GM21786 (cell line): ENCODE results near the gene MAP4K5.
"Not testable (repeated sequence)": the region's sequence is repeated elsewhere in the genome, so short reads cannot be mapped to it uniquely, and the experiment has no call there.

Source experiments
- ATAC-seq: cut with Tn5 transposase; IDR thresholded peaks from one replicate; pipeline ENCODE4 v1.9.1; 2021; ENCODE audit not compliant: unreplicated experiment

The MAP4K5 gene

GRCh38 chr14:50532502-50533240, at the start of gene MAP4K5:
MAP4K5 (minus strand) TSS chr14:50532569; CDS start chr14:50532049, 520 bp downstream.
- peak; percentile 91 for ATAC-seq

DNA sequence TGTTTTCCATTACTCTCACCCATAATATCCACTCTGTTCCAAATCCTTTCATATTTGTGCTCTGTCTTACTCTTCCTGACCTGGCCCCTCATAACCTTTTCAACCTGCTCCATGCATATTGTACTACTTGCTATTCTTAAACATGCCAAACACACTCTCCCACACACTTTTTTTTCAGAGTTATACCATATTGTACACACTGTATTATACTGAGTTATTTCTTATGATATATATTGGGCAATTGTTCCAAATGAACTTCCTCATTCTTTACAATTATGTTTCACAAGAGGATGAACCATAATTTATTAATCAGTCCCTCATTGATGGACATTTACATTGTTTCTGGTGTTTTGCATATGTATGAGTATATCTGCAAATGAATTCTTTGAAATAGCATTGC, 46.1 kb upstream of the MAP4K5 start:
- no peak for ATAC-seq

DNA sequence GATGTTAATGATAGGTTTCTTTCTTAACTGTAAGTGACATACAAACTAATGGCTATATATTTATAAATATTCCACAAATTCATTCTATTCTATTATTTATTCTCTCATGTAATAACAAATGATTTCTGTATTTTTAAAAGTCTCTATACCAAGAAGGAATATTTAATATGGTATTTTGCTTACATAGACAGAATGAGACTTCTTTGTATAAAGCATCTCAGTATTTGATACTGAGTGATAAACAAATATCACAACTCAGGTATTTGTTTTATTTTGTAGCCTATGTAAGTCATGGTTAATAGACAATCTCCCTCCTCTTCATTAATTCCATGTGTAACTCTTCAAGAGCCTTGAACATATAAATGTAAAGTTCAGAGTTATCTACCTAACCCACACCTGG, 45.6 kb upstream of the MAP4K5 start:
- ATAC-seq: no peak

GRCh38 chr14:50575769-50576168, 43.4 kb upstream of the MAP4K5 start:
- no peak for ATAC-seq

DNA sequence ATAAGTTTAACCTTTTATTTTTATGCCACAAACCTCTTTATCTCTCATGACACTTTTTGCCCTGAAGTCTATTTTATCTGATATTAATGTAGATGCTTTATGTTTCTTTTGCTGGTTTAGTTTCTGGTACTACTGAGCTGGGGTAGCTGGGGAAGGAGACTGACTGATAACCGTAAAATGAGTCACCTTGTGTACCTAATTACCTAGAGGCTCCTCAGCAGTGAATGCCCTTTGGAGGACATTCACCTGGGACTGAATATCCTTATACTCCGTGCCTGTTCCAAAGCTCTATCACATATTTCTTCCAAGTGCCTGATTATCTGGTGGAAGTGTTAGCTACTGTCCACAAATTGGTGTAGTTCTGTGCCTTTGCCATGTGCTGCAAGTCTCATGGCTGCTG, 41.5 kb upstream of the MAP4K5 start:
- no peak for ATAC-seq

- no peak for ATAC-seq
Observed at GRCh38 chr14:50569714-50570274, 37.4 kb upstream of the MAP4K5 start.

GRCh38 chr14:50562841-50563240, 30.5 kb upstream of the MAP4K5 start:
- no peak for ATAC-seq

GRCh38 chr14:50560931-50561285, 28.5 kb upstream of the MAP4K5 start:
- ATAC-seq: no peak

DNA sequence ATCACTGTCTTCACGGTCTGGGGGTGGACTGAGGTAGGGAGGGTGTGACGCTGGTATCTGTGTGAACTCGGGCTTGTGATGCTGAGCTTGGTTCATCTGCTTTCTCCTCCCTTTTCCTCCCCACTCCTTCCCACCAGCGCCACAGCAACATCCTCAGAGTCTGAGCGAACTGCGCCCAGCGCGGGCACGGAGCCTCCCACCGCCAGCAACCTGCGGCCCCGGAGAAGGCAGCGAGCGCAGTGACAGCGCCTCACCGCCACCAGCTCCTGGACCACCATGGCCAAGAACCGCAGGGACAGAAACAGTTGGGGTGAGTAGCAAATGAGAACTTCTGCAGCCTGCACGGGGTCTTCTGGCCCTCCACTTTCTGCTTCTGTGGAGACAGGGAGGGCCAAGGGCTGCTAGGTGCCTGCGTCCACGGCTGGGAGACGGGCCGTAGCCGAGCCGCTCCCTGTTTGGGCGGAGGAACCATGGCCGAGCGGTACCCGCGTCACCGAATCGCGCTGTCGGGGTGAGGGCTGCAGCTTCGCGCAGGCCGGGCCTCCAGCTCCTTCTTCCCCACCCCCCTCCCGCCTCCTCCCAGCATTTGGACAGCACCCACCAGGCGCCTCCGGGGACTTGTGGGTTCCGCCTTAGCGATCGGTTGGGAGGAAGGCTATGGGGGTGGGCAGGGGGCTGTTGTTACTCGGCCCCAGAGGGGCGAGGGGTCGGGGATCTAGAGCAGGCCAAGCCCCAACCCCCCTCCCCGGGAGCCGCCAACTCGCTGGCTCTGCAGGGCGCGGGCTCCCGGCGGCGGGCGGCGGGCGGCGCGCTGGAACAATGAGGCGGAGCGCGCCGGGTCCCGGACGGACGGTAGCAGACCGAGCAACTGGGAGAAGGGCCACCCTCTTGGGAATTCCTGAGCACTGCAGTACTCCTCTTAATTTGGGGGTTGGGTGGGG, 27.9 kb upstream of the MAP4K5 start, which contains the start of gene ATL1:
TSS of gene ATL1 (plus strand) at position 156 of the 941 bp plus-strand sequence. CDS start at position 277, 121 bp downstream.
- ATAC-seq: peak; percentile 55

GRCh38 chr14:50552796-50553195, 20.4 kb upstream of the MAP4K5 start:
- ATAC-seq: not testable (repeated sequence)

DNA sequence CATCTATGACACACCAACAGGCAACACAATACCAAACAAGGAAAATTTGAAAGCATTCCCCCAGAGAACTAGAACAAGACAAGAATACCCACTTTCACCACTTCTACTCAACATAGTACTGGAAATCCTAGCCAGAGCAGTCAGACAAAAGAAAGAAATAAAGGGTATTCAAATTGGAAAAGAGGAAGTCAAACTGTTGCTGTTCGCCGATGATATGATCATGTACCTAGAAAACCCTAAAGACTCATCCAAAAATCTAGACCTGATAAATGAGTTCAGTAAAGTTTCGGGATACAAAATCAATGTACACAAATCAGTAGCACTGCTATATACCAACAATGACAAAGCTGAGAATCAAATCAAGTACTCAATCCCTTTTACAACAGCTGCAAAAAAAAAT, 19.5 kb upstream of the MAP4K5 start:
- ATAC-seq: no peak

DNA sequence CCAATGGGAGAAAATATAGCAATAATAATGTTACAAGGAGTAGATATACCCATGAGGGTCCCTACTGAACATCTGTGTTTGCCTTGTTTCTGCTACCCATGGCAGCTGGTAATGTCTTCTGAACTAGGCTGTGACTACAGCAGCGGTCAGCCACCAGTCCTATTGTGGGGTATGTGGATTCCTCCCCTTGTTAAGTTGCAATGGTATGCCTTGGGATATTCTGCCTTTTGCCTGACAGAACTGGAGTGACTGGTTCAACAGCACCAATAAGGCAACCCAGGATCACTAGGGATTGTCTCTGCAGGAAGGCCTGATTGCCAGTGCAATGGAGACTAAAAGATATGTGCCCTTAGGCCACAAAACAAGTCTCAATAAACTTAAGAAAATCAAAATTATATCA, 17.9 kb upstream of the MAP4K5 start:
- no peak for ATAC-seq

DNA sequence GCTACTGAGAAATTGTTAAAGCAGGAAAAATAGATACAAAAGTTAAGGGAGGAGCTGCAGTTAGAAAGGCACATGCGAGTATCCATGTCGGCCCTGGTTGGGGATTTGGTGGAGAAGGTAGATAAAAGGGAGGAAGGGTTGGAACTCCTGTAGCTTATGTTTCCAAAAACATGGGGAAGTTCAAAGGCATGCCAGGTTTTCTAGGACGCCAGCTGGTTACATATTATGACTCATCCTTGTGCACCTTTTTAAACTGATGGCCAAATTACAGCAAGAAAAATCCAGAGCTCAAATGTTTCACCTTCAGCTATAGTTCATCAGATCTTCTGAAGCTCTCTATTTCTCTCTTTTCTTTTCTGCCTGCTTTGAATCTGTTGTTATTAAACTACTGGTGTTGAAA, 13.2 kb upstream of the MAP4K5 start:
- ATAC-seq: no peak

DNA sequence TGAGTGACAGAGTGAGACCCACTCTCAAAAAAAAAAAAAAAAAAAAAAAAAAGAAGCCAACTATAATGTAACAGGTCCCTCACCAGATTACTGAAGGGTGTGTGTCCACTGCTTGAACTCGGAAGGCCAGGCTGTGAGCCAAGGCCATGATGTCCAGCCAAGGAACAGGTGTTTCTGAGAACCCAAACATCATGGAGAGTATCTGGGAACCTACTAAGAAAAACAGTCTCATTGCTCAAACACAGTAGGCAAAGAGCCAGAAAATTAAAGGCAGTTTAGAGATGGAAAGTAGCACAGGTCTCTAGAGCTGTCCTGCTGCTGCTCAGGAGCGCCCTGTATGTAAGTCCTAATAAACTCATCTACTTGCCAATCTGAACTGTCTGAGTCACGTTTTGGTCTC, 12.5 kb upstream of the MAP4K5 start:
- ATAC-seq: no peak

DNA sequence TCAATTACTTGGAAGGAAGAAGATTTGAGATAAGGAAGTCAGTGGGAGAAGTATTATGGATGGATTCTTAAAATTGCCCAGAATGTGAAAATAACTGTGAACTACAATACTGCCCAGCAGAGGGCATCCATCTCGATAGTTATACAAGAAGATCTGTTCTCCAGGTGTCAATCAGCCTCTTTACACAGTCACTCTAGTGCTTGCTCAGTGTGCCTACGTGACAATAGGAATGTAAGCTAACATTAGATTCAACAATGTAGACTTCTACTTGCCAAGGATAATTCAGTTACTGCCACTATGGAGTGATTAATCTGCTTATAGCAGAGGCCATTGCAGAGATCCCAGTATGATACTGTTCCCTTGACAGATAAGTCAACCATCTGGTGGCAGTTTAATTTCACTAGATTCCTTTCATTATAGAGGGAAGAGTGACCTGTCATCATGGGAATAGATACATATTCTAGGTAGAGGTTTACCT, 10.6 kb upstream of the MAP4K5 start:
- ATAC-seq: no peak

- ATAC-seq: no peak
Observed at GRCh38 chr14:50541159-50541567, 8.8 kb upstream of the MAP4K5 start.

DNA sequence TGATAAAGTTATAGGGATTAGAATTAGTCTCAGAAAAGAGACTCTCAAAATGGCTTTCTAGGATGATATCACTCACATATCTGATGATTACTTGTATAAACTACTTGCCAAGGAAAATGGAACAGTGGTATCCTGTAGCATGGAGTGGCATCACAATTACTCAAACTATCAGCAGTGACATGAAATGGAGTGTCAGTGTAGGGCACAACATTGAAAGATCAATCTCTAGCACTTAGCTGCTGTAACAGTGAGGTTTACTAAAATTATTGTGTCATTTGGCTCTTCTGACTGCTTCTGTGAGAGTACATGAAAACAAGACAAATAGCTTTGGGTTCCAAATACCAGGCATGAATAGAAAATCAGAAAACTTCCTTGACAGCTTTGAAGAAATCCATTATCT, 6.7 kb upstream of the MAP4K5 start:
- no peak for ATAC-seq

- ATAC-seq: not testable (repeated sequence)
Observed at GRCh38 chr14:50538034-50538433, 5.7 kb upstream of the MAP4K5 start.

DNA sequence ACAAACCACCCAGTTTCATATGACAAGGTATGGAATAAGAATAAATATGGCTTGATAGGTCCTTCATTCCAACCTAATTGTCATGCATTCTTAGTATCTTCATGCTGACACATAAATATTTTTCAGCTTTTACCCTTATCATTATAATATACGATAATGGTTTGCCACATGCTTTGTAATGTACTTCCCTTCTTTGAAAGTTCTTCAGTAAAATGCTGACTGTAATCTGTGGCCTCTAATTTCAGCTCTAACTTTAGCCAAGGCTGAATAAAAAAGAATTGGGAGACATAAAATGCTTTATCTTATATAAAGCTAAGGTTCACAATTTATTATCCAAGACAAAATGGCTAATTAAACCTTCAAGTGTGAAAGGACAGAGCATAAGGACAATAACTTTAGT, 2.6 kb upstream of the MAP4K5 start:
- ATAC-seq: no peak

DNA sequence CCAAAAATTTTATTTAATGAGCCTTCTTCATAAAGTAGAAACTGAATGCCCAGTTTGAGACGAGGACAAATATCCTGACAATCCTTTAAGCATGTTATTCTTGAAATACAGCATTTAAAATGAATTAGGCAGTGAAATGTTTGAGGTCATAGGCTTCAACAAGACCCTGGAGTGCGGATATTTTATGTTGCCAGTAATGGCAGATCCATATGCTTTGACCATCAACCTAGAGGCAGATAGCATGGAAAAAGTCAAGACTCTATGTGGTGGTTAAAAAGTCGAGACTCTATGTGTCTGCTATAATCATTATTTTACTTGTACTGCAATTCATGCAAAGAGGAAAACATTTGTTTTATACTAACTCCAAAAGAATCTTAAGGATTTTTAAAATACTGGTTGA, 2.0 kb upstream of the MAP4K5 start:
- no peak for ATAC-seq

DNA sequence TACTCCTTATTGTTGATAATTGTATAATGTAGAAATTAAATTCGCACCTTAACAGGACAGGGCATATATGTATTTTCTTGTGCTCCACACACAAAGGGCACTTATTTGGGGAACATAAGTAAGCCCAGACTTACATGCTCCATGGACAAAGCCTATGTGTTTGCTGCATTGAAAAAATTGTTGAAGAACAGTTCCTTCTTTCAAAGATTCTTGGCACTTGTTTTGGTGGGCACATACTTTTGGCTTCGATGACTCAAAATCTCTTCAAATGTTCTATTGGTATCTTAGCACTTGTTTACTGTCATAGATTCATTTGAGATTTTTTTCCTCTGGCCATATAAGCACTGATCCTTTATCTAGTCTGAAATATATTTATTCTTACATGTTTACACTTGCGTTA, 1.4 kb upstream of the MAP4K5 start:
- no peak for ATAC-seq
